Measurements from ENCODE around the gene ECSCR.
"Not testable (repeated sequence)": the region's sequence is repeated elsewhere in the genome, so short reads cannot be mapped to it uniquely, and the experiment has no call there.

Gene ECSCR

DNA sequence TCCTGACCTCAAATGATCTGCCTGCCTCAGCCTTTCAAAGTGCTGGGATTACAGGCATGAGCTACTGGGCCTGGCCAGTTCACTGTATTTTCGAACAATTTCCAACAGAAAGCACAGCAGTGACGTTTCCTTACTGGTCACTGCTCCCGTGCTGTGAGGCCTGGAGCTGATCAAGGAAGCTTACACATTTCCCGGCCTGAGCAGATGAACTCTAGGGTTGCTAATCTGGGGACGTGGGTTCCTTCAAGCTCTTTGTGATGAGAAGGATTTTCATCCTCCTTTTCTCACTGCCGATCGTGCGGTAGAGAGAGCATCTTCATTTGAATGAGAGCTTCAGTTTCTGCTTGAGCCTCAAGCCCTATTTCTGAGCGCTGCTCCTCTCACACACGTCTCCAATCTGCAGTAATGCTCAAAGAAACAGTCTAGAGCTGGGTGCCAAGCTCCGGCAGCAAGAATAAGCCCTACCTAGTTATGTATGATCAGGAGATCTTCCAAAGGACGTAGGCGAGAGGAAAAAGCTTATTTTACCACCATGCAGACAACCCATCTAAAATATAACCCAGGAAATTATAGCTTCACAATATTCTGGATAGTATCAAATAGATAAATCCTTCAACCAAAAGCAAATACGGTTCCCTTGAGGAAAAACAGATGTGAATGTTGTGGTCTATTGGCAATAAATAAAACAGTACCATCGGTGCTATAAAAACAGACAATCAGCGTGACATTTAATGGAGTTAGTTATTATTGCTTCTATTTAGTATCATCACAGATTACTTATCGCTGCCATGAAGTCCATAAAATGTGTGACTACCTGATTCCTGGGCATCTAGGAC lies 51.3 kb downstream of the ECSCR start:
- no peak for DNase-seq

DNA sequence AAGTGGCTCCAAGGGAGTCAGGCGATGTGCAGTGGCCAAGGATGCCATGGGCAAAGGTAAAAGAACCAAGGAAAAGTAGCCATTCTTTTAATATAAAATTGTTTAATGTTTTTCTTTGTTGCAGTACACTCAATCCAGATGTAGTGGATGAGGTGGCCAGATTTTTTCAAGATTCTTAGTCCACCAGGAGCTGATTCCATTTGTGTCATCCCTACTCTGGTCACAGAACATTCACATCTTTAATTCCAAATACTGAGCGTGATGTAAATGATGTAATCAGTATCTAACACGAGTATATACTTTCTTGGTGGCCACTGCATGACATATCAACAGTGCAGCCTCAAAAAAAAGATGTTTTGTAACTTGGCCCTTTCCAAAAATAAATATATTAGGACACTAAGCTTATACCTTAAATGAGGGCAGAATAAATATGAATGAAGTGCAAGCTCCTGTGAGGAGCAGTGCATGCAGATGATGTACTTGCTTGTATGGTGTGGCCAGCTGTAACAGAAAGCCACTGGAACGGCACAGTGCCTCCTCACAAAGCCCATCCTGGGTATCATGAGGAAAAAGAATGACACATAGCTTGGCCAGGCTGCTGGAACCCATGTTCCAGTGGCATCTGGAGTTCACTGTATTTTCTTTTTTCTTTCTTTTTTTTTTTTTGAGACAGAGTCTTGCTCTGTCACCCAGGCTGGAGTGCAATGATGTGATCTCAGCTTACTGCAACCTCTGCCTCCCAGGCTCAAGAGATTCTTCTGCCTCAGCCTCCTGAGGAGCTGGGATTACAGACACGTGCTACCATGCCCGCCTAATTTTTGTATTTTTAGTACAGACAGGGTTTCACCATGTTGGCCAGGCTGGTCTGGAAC lies 52.2 kb downstream of the ECSCR start:
- no peak for DNase-seq

- not testable (repeated sequence) for DNase-seq
Observed at GRCh38 chr5:139409116-139409515, 53.4 kb downstream of the ECSCR start.

DNA sequence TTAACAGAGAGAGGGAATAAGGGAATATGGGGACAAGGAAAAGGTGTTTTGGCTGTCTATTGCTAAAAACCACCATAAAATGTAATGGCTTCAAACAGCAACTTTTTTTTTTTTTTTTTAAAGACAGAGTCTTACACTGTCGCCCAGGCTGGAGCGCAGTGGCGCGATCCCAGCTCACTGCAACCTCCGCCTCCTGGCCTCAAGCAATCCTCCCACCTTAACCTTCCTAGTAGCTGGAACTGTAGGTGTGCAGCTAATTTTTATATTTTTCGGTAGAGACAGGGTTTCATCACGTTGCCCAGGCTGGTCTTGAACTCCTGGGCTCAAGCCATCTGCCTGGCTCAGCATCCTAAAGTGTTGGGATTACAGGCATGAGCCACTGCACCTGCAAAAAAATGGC lies 54.4 kb downstream of the ECSCR start:
- DNase-seq, result no peak

GRCh38 chr5:139407517-139407916 lies 55.0 kb downstream of the ECSCR start:
- DNase-seq, result no peak

DNA sequence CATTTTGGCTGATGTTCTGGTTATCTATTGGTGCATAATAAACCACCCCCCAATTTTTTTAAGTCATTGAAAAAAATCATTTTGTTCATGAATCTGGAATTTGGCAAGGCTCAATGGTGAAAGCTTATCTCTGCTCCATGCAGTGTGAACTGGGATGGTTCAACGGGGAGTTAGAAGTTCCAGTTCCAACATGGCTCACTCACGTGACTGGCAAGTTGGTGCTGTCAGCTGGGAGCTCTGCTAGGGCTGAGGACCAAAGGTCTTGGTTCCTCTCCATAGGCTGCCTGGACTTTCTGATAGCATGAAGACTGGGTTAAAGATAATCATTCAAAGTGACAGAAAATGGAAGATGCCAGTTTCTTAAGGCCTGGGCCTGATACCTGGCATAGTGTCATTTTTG lies 55.6 kb downstream of the ECSCR start:
- DNase-seq, result no peak

DNA sequence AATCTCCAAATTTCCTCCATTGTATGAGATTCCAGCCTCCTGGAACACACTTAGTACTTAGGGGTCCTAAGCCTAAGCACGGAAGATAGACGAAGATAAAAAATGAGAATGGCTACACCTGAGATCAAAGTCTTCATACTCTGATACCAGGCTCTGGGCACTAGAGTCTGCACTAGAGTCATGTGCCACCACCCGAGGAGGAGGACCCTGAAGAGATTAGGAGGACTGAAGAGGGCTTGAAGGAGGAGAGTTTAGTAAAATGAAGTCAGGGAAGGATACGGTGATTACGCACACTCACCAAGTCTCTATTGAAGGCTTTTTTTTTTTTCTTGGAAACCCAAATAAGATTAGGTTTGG lies 58.1 kb downstream of the ECSCR start:
- no peak for DNase-seq

- DNase-seq, result peak; percentile 99
Observed at GRCh38 chr5:139403787-139404483, 58.6 kb downstream of the ECSCR start, which contains the start of gene SPATA24. SPATA24 (minus strand) TSS chr5:139404089; CDS start chr5:139404060, 29 bp downstream.

DNA sequence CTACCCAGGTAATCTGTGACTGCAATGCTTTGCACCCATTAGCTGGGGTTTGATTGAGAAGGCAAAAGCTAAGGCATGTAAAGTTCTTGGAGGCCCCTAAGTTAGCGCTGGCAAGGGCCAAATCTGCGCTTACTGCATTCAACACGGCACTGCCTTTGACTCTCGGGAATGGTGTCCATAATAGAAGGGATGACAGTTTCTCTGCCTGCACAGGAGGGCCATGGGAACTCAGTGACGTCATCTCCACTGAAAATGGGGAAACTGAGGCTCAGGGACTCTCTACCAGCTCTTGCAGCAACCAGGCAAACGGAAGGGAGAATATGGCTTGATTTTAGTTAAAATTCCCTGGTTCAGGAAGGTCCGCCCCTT lies 59.1 kb downstream of the ECSCR start:
- no peak for DNase-seq

- peak; percentile 30 to 63 (median 48) for DNase-seq
Observed at GRCh38 chr5:139402561-139403158, 59.9 kb downstream of the ECSCR start.

GRCh38 chr5:139401546-139401945 lies 61.0 kb downstream of the ECSCR start:
- no peak for DNase-seq

DNA sequence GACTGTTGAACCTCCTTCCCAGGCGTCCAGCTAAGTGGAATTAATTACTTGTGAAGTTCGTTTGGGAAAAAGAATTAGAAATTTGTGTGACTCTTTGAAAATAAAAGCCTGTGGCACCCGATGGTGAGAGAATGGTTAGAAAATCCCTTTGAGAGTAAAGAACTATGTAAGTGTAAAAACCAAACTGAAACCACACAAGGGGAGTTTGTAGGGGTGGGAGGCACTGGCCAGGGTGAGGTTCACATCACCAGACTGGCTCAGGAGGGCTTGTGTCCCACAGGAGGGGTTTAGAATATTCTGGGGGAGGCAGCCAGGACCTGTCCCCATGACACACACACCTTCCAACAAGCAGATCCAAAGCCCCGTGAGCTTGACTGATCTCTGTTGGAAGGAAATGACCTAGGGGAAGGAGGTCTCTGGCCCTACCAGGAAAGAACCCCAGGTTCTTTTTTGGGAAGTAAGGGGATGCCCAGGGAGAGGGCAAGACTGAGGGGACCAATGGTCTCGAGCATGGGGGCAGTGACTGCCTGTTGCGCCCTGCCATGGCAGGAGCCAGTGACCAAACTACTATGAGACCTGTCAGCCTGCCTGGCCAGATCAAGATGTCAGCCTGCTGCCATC lies 62.9 kb downstream of the ECSCR start:
- no peak for DNase-seq

Measured in suppressor macrophage (primary cell).